Upper lobe of left lung (tissue), 4 donors: ENCODE data around the gene ACBD6.

ENCODE experiments used
- CTCF ChIP-seq, 6 experiments: fragments of 450-650 bp in 4 of 6; fragments of 200-600 bp in 2 of 6; sonication (generic) in 2 of 6; IDR thresholded peaks; one replicate each; pipeline ENCODE4 v1.5.1; 2016 to 2019; ENCODE audit warnings: antibody characterized with exemption in 6 of 6
- EP300 ChIP-seq, 4 donors: sonication (generic); formaldehyde crosslinking; IDR thresholded peaks; one replicate each; pipeline ENCODE4 v1.5.1; 2017; ENCODE audit warnings: antibody characterized with exemption in 4 of 4, control low read depth in 2 of 4
- POLR2A ChIP-seq, 4 donors: fragments of 450-650 bp; IDR thresholded peaks; one replicate each; pipeline ENCODE4 v1.5.1; 2016 to 2017; ENCODE audit warnings: antibody characterized with exemption in 4 of 4, mild to moderate bottlenecking in 2 of 4
- POLR2AphosphoS5 ChIP-seq, 2 donors: sonication (generic); formaldehyde crosslinking; IDR thresholded peaks; one replicate each; pipeline ENCODE4 v1.5.1; 2017; ENCODE audit warnings: antibody characterized with exemption in 2 of 2

- no peak for TF ChIP-seq POLR2A (IDR thresholded peaks at IDR 0.05)
- TF ChIP-seq CTCF (IDR thresholded peaks at IDR 0.05) = no peak
- TF ChIP-seq POLR2AphosphoS5 (IDR thresholded peaks at IDR 0.05) = no peak
- TF ChIP-seq EP300 (IDR thresholded peaks at IDR 0.05) = no peak
These were observed 11.2 kb upstream of the ACBD6 start for GRCh38 chr1:180513531-180513930.
